A549 (cell line): ENCODE results near the gene SERPINE1. TPM values are rescaled to one million over a fixed set of nuclear protein-coding genes. Genes with fewer than 3 reads are reported as not detected.
A peak's percentile ranks its signal among the peaks of the same experiment; 100 is the strongest.

ENCODE experiments used
- ATAC-seq, 2 experiments: fragments of 200-7000 bp in 1 of 2; fragments of >200 bp in 1 of 2; cut with Nextera tagmentation in 1 of 2; cut with Tn5 transposase in 1 of 2; 3 replicates each; pipeline versions ENCODE4 v1.8.0 to v1.9.1; 2018 to 2020; ENCODE audit warnings: mild to moderate bottlenecking in 1 of 2, moderate library complexity in 1 of 2
- CTCF ChIA-PET: fragments of 300-600 bp; sonication (Branson Sonifier 250); formaldehyde crosslinking; extraction: SDS; loops from one replicate; lab custom pipeline; 2021; ENCODE audit warnings: antibody characterized with exemption, inconsistent platforms; lab: Yijun Ruan, JAX
- POLR2A ChIA-PET: fragments of 350-600 bp; formaldehyde crosslinking; extraction: SDS; loops from one replicate; lab custom pipeline; 2021; ENCODE audit warnings: antibody characterized with exemption, inconsistent platforms; lab: Yijun Ruan, JAX
- DNase-seq, 2 experiments: peaks; one replicate each; pipeline versions ENCODE4 v3.0.0 to v3.0.0-alpha.2; 2011 to 2016; ENCODE audit warnings: low read depth in 1 of 2, low spot score in 1 of 2
- FAIRE-seq: peaks from 2 replicates; lab custom pipeline; 2011; peaks lifted over from hg19 to GRCh38; lab: Jason Lieb, UNC
- H3K27ac ChIP-seq, 2 experiments: fragments of >200 bp; sonication (Bioruptor Twin); formaldehyde crosslinking; 3 replicates each; pipeline ENCODE4 v1.5.1; 2016 to 2017
- H3K4me1 ChIP-seq: fragments of >200 bp; sonication (Bioruptor Twin); formaldehyde crosslinking; 3 replicates; pipeline ENCODE4 v1.6.1; 2016
- H3K4me2 ChIP-seq: fragments of >200 bp; sonication (Bioruptor Twin); formaldehyde crosslinking; 3 replicates; pipeline ENCODE4 v1.6.1; 2016
- H3K4me3 ChIP-seq: fragments of >200 bp; sonication (Bioruptor Twin); formaldehyde crosslinking; 3 replicates; pipeline ENCODE4 v1.5.1; 2016
- H3K9me3 ChIP-seq: fragments of >200 bp; sonication (Bioruptor Twin); formaldehyde crosslinking; 3 replicates; pipeline ENCODE4 v1.6.1; 2016
- BHLHE40 ChIP-seq: IDR thresholded peaks from 2 replicates; pipeline ENCODE4 v1.6.1; 2012; ENCODE audit warnings: low read depth, low read length, inconsistent platforms
- CEBPB ChIP-seq, 2 experiments: fragments of >200 bp in 1 of 2; sonication (Bioruptor Twin) in 1 of 2; formaldehyde crosslinking in 1 of 2; IDR thresholded peaks; 2 replicates each; pipeline ENCODE4 v1.6.1; 2012 to 2016
- EHF ChIP-seq: fragments of 250-450 bp; sonication (Bioruptor Pico); IDR thresholded peaks from 2 replicates; pipeline ENCODE4 v1.5.0; 2020; ENCODE audit warnings: mild to moderate bottlenecking
- EP300 ChIP-seq, 2 experiments: fragments of >200 bp; sonication (Bioruptor Twin); formaldehyde crosslinking; IDR thresholded peaks; 2 replicates in 1 of 2; 3 replicates in 1 of 2; pipeline ENCODE4 v1.6.1; 2016 to 2017
- FOSB ChIP-seq: fragments of 250-450 bp; sonication (Bioruptor Pico); IDR thresholded peaks from 2 replicates; pipeline ENCODE4 v1.5.0; 2020; ENCODE audit warnings: mild to moderate bottlenecking, moderate library complexity
- FOSL2 ChIP-seq, 2 experiments: fragments of 450-650 bp in 1 of 2; fragments of >200 bp in 1 of 2; sonication (Bioruptor Twin) in 1 of 2; formaldehyde crosslinking; IDR thresholded peaks; 2 replicates each; pipeline versions ENCODE4 v1.5.0 to v1.6.1; 2016 to 2020; ENCODE audit warnings: mild to moderate bottlenecking in 1 of 2, moderate library complexity in 1 of 2
- FOXS1 ChIP-seq: fragments of 250-450 bp; sonication (Bioruptor Pico); IDR thresholded peaks from 2 replicates; pipeline ENCODE4 v1.5.0; 2020; ENCODE audit warnings: mild to moderate bottlenecking, moderate library complexity
- GATA3 ChIP-seq: IDR thresholded peaks from 2 replicates; pipeline ENCODE4 v1.6.1; 2012; ENCODE audit warnings: borderline replicate concordance
- HEYL ChIP-seq: fragments of 250-450 bp; sonication (Bioruptor Pico); IDR thresholded peaks from 2 replicates; pipeline ENCODE4 v1.8.0; 2021; ENCODE audit warnings: mild to moderate bottlenecking, moderate library complexity
- HOXA7 ChIP-seq: fragments of 250-450 bp; sonication (Bioruptor Pico); IDR thresholded peaks from 2 replicates; pipeline ENCODE4 v1.5.0; 2020; ENCODE audit warnings: mild to moderate bottlenecking, moderate library complexity
- HOXB5 ChIP-seq: fragments of 250-450 bp; sonication (Bioruptor Pico); IDR thresholded peaks from 2 replicates; pipeline ENCODE4 v1.5.0; 2020; ENCODE audit warnings: mild to moderate bottlenecking, moderate library complexity
- JUN ChIP-seq, 2 experiments: fragments of >200 bp; sonication (Bioruptor Twin); formaldehyde crosslinking; IDR thresholded peaks; 2 replicates in 1 of 2; 3 replicates in 1 of 2; pipeline ENCODE4 v1.6.1; 2016 to 2017
- JUNB ChIP-seq: fragments of >200 bp; sonication (Bioruptor Twin); formaldehyde crosslinking; IDR thresholded peaks from 2 replicates; pipeline ENCODE4 v1.6.1; 2016
- MAFK ChIP-seq: fragments of 450-650 bp; IDR thresholded peaks from 2 replicates; pipeline ENCODE4 v1.6.1; 2014; ENCODE audit not compliant: partially characterized antibody
- MYC ChIP-seq: IDR thresholded peaks from 2 replicates; pipeline ENCODE4 v1.6.1; 2012; ENCODE audit warnings: mild to moderate bottlenecking, inconsistent platforms, low read length, improper control_type of control experiment, borderline replicate concordance
- POLR2A ChIP-seq: IDR thresholded peaks from 2 replicates; pipeline ENCODE4 v1.6.1; 2012; ENCODE audit warnings: mild to moderate bottlenecking, low read length
- POLR2AphosphoS2 ChIP-seq: conservative IDR thresholded peaks from 2 replicates; pipeline ENCODE4 v1.6.1; 2012; ENCODE audit warnings: low read length, improper control_type of control experiment, inconsistent platforms
- RAD21 ChIP-seq, 2 experiments: fragments of >200 bp in 1 of 2; sonication (Bioruptor Twin) in 1 of 2; formaldehyde crosslinking in 1 of 2; IDR thresholded peaks in 1 of 2; conservative IDR thresholded peaks in 1 of 2; 2 replicates in 1 of 2; 3 replicates in 1 of 2; pipeline ENCODE4 v1.6.1; 2012 to 2018; ENCODE audit warnings: inconsistent platforms in 1 of 2
- RARB ChIP-seq: fragments of 250-450 bp; sonication (Bioruptor Pico); IDR thresholded peaks from 2 replicates; pipeline ENCODE4 v1.8.0; 2021; ENCODE audit warnings: mild to moderate bottlenecking, moderate library complexity
- RCOR1 ChIP-seq: fragments of 150-350 bp; IDR thresholded peaks from 2 replicates; pipeline ENCODE4 v1.6.1; 2014; ENCODE audit warnings: antibody characterized with exemption, low read length, low read depth
- RFX5 ChIP-seq: fragments of 450-650 bp; IDR thresholded peaks from 2 replicates; pipeline ENCODE4 v1.7.1; 2014; ENCODE audit warnings: antibody characterized with exemption, mild to moderate bottlenecking, moderate library complexity
- TFCP2L1 ChIP-seq: fragments of 250-450 bp; sonication (Bioruptor Pico); IDR thresholded peaks from 2 replicates; pipeline ENCODE4 v1.5.0; 2021; ENCODE audit warnings: mild to moderate bottlenecking
- TP53 ChIP-seq: fragments of 250-450 bp; sonication (Bioruptor Pico); IDR thresholded peaks from 2 replicates; pipeline ENCODE4 v1.5.0; 2021; ENCODE audit warnings: mild to moderate bottlenecking, moderate library complexity
- ZNF302 ChIP-seq: fragments of 250-450 bp; sonication (Bioruptor Pico); IDR thresholded peaks from 2 replicates; pipeline ENCODE4 v1.9.0; 2021; ENCODE audit warnings: inconsistent platforms, mild to moderate bottlenecking, moderate library complexity
- WGBS: methylation state at CpG from one replicate; pipeline ENCODE4 v1.1.6; 2017; ENCODE audit errors: missing lambda C conversion rate; 5-methylcytosine and 5-hydroxymethylcytosine counted together
- polyA plus RNA-seq, 4 experiments: library from polyadenylated mRNA; depleted of rRNA in 3 of 4; stranded (reverse); fragments of >200 nt; fragmentation: RNase III in 1 of 4; extraction: RNeasy Plus Mini Kit Qiagen cat#74134 plus additional on column Dnase treatment in 1 of 4; gene quantifications; 2 replicates in 3 of 4; 3 replicates in 1 of 4; pipeline ENCODE4 v1.2.3, GENCODE V29; 2011 to 2017
- TF ChIP-seq, protein P1 (sequence below): fragments of 150-350 bp; IDR thresholded peaks from 2 replicates; pipeline ENCODE4 v1.6.1; 2014; ENCODE audit warnings: low read depth, mild to moderate bottlenecking, low read length
- TF ChIP-seq, protein P2 (sequence below): fragments of 200-600 bp; sonication (generic); IDR thresholded peaks from 2 replicates; pipeline ENCODE4 v1.6.1; 2016; ENCODE audit warnings: antibody characterized with exemption, mild to moderate bottlenecking, moderate library complexity
- TF ChIP-seq, protein P3 (sequence below): fragments of >200 bp; sonication (Bioruptor Twin); formaldehyde crosslinking; IDR thresholded peaks from 3 replicates; pipeline ENCODE4 v1.6.1; 2016
- TF ChIP-seq, protein P4 (sequence below): fragments of 450-650 bp; IDR thresholded peaks from 2 replicates; pipeline ENCODE4 v1.6.1; 2014; ENCODE audit warnings: antibody characterized with exemption
- TF ChIP-seq, protein P5 (sequence below): fragments of >200 bp; sonication (Bioruptor Twin); formaldehyde crosslinking; IDR thresholded peaks from 2 replicates; pipeline ENCODE4 v1.6.1; 2016
- TF ChIP-seq, protein P6 (sequence below): fragments of 250-450 bp; sonication (Bioruptor Pico); IDR thresholded peaks from 2 replicates; pipeline ENCODE4 v1.5.0; 2020; ENCODE audit warnings: low read depth, mild to moderate bottlenecking, moderate library complexity
- TF ChIP-seq, protein P7 (sequence below): IDR thresholded peaks from 2 replicates; pipeline ENCODE4 v1.6.1; 2012

The SERPINE1 gene
- polyA plus RNA-seq, 2 of the 4 experiments (the other 2 are of a cell fraction), result 286 to 355 TPM

DNA sequence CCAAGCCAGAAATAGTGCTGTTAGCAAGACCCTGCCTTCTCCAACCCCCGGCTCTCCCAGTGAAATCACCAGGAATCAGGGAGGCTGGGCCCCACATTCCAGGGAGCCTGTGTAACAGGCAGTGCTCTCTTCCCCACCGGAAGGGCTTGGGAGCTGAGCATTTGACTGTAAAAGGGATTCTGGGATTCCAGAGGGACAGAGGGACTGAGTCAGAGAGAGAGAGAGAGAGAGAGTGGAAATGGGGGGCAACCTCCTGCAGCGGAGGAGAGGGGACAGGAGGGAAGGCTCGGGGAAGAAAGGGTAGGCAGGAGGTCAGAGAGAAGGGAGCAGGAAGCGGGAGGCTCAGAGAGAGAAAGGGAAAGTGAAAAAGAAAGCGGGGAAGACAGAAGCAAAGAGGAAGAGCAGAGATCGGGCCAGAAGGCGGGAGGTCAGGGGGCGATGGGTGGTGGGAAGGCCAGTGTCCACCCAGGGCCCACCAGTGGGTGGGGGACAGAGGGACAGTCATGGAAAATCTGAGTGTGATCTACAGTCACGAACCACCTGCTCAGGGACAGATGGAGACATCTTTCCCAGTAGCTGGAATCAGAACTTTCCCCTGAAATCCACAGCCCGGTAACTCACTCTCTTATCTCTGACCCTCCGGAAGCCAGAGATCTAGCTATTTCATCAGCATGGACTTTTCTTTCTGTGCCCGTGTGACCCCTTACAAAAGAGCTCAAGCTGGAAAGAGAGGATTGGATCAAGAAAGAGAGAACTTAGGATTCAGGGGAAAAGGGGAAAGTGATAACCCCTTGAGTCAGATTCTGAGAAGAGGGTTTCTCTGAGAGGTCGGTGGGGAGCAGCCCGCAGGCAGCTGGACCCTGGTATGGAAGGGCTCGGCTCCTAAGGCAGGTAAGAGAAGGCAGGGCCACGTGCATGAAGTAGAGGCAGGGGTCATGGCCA is 4.6 kb upstream of the SERPINE1 start:
- peak overlapping the region; percentile 94 to 95 for H3K27ac ChIP-seq
- H3K9me3 ChIP-seq, result no peaks in the 10 kb centered on the region; the same call in 2 of the 3 replicates
- H3K4me2 ChIP-seq, result peak overlapping the region; percentile 88
- peak overlapping the region; percentile 34 for H3K4me3 ChIP-seq
- ChIA-PET POLR2A (interaction anchor here (1.0 to 2.0 kb wide), 7 partner anchors 10 to 233 kb away, joined by 3 to 16 read pairs (median 5); partner anchors contain the start of gene UFSP1), CTCF (interaction anchor here (1.0 to 32.8 kb wide), 10 partner anchors 14 to 227 kb away, joined by 3 to 600 read pairs (median 6); partner anchors contain the start of gene ACHE)
- FAIRE-seq, result no peak
- H3K4me1 ChIP-seq, result peaks cover 88% of the 10 kb centered on the region
- peak; percentile 89 to 95 for DNase-seq
- 10% methylated on average over 17 of the region's 17 CpGs for WGBS
- ATAC-seq, result peak; percentile 57 to 64
- TF ChIP-seq TFCP2L1 (CRISPR knock-in tag) (no peak), BHLHE40 (no peak), GATA3 (peak; percentile 82; the same call in 1 of the 2 replicates), RAD21 (conservative IDR thresholded peaks at IDR 0.05 in 1 of 2, IDR thresholded peaks at IDR 0.05 in 1 of 2) (peak in 1 of 2 experiments; percentile 16; a peak in 1 of 5 replicates), FOSB (peak; percentile 70), CEBPB (IDR thresholded peaks at IDR 0.05) (peak in 1 of 2 experiments; percentile 51; a peak in 1 of 4 replicates), HOXA7 (CRISPR knock-in tag) (peak; percentile 55), EHF (peak; percentile 91), POLR2A (peak; percentile 17; the same call in 1 of the 2 replicates), HOXB5 (peak; percentile 82), FOXS1 (CRISPR knock-in tag) (peak; percentile 72; the same call in 1 of the 2 replicates), RFX5 (no peak), FOSL2 (IDR thresholded peaks at IDR 0.05) (peak; percentile 67), FOSL2 (CRISPR knock-in tag; IDR thresholded peaks at IDR 0.05) (peak; percentile 96), HEYL (no peak), POLR2AphosphoS2 (no peak), ZNF302 (CRISPR knock-in tag) (peak; percentile 84; the same call in 1 of the 2 replicates), TP53 (CRISPR knock-in tag) (peak; percentile 83; the same call in 1 of the 2 replicates), JUNB (peak; percentile 50; the same call in 1 of the 2 replicates), RCOR1 (no peak), RARB (CRISPR knock-in tag) (peak; percentile 78), MYC (no peak), EP300 (IDR thresholded peaks at IDR 0.05) (peak; percentile 46 to 75; a peak in 3 of 5 replicates), MAFK (no peak), JUN (IDR thresholded peaks at IDR 0.05) (peak in 1 of 2 experiments; percentile 87; a peak in 4 of 5 replicates)
- TF ChIP-seq, protein P1, sequence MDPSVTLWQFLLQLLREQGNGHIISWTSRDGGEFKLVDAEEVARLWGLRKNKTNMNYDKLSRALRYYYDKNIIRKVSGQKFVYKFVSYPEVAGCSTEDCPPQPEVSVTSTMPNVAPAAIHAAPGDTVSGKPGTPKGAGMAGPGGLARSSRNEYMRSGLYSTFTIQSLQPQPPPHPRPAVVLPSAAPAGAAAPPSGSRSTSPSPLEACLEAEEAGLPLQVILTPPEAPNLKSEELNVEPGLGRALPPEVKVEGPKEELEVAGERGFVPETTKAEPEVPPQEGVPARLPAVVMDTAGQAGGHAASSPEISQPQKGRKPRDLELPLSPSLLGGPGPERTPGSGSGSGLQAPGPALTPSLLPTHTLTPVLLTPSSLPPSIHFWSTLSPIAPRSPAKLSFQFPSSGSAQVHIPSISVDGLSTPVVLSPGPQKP, result no peak
- TF ChIP-seq, protein P2, sequence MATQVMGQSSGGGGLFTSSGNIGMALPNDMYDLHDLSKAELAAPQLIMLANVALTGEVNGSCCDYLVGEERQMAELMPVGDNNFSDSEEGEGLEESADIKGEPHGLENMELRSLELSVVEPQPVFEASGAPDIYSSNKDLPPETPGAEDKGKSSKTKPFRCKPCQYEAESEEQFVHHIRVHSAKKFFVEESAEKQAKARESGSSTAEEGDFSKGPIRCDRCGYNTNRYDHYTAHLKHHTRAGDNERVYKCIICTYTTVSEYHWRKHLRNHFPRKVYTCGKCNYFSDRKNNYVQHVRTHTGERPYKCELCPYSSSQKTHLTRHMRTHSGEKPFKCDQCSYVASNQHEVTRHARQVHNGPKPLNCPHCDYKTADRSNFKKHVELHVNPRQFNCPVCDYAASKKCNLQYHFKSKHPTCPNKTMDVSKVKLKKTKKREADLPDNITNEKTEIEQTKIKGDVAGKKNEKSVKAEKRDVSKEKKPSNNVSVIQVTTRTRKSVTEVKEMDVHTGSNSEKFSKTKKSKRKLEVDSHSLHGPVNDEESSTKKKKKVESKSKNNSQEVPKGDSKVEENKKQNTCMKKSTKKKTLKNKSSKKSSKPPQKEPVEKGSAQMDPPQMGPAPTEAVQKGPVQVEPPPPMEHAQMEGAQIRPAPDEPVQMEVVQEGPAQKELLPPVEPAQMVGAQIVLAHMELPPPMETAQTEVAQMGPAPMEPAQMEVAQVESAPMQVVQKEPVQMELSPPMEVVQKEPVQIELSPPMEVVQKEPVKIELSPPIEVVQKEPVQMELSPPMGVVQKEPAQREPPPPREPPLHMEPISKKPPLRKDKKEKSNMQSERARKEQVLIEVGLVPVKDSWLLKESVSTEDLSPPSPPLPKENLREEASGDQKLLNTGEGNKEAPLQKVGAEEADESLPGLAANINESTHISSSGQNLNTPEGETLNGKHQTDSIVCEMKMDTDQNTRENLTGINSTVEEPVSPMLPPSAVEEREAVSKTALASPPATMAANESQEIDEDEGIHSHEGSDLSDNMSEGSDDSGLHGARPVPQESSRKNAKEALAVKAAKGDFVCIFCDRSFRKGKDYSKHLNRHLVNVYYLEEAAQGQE, result no peak
- TF ChIP-seq, protein P3, sequence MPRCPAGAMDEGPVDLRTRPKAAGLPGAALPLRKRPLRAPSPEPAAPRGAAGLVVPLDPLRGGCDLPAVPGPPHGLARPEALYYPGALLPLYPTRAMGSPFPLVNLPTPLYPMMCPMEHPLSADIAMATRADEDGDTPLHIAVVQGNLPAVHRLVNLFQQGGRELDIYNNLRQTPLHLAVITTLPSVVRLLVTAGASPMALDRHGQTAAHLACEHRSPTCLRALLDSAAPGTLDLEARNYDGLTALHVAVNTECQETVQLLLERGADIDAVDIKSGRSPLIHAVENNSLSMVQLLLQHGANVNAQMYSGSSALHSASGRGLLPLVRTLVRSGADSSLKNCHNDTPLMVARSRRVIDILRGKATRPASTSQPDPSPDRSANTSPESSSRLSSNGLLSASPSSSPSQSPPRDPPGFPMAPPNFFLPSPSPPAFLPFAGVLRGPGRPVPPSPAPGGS, result peak; percentile 46; the same call in 1 of the 3 replicates
- TF ChIP-seq, protein P4, sequence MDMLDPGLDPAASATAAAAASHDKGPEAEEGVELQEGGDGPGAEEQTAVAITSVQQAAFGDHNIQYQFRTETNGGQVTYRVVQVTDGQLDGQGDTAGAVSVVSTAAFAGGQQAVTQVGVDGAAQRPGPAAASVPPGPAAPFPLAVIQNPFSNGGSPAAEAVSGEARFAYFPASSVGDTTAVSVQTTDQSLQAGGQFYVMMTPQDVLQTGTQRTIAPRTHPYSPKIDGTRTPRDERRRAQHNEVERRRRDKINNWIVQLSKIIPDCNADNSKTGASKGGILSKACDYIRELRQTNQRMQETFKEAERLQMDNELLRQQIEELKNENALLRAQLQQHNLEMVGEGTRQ, result 0 out of 2 replicates have a peak, but pooled peaks have one; percentile 9
- TF ChIP-seq, protein P5, sequence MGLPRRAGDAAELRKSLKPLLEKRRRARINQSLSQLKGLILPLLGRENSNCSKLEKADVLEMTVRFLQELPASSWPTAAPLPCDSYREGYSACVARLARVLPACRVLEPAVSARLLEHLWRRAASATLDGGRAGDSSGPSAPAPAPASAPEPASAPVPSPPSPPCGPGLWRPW, result no peak
- TF ChIP-seq, protein P6, sequence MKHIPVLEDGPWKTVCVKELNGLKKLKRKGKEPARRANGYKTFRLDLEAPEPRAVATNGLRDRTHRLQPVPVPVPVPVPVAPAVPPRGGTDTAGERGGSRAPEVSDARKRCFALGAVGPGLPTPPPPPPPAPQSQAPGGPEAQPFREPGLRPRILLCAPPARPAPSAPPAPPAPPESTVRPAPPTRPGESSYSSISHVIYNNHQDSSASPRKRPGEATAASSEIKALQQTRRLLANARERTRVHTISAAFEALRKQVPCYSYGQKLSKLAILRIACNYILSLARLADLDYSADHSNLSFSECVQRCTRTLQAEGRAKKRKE, result peak; percentile 89
- TF ChIP-seq, protein P7, sequence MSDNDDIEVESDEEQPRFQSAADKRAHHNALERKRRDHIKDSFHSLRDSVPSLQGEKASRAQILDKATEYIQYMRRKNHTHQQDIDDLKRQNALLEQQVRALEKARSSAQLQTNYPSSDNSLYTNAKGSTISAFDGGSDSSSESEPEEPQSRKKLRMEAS, result peak; percentile 78
